Activated CD4-positive, alpha-beta T cell treated with anti-CD3 and anti-CD28 coated beads, Interleukin-2, amount 10 ng/mL, durations not matched to agents 7 days and 5 days (primary cell): ENCODE data around the gene FMN1. TPM values are rescaled to one million over a fixed set of nuclear protein-coding genes. Genes with fewer than 3 reads are reported as not detected.
A peak's percentile ranks its signal among the peaks of the same experiment; 100 is the strongest.

Experiments used
- CTCF ChIA-PET: fragments of 350-600 bp; sonication (Branson Sonifier 250); formaldehyde crosslinking; loops from one replicate; lab custom pipeline; 2021; ENCODE audit warnings: antibody characterized with exemption; lab: Charles Lee
- POLR2A ChIA-PET: fragments of 350-600 bp; sonication (Branson Sonifier 250); formaldehyde crosslinking; loops from one replicate; lab custom pipeline; 2021; ENCODE audit warnings: antibody characterized with exemption; lab: Charles Lee
- DNase-seq: peaks from one replicate; pipeline ENCODE4 v3.0.0-alpha.2; 2020
- H3K27ac Mint-ChIP-seq: one replicate; pipeline ENCODE4 v1.8.0; 2021; ENCODE audit warnings: mild to moderate bottlenecking, moderate library complexity, mixed read lengths
- H3K27me3 Mint-ChIP-seq: one replicate; pipeline ENCODE4 v1.8.0; 2021; ENCODE audit warnings: mixed read lengths
- H3K36me3 Mint-ChIP-seq: one replicate; pipeline ENCODE4 v1.8.0; 2021; ENCODE audit warnings: low read depth, mixed read lengths
- H3K4me1 Mint-ChIP-seq: one replicate; pipeline ENCODE4 v1.8.0; 2021; ENCODE audit warnings: mixed read lengths
- H3K4me3 Mint-ChIP-seq: one replicate; pipeline ENCODE4 v1.8.0; 2021; ENCODE audit warnings: mild to moderate bottlenecking, moderate library complexity, mixed read lengths
- H3K9me3 Mint-ChIP-seq: one replicate; pipeline ENCODE4 v1.8.0; 2021; ENCODE audit warnings: mixed read lengths
- total RNA-seq, 2 experiments: library from RNA; stranded (reverse); gene quantifications; one replicate each; pipeline ENCODE4 v1.2.3, GENCODE V29; 2021

Gene FMN1
- total RNA-seq, 2 experiments from 2014 or later = 0.04 to 0.12 TPM

- H3K9me3 Mint-ChIP-seq = peaks cover 18% of the 10 kb centered on the region
- POLR2A ChIA-PET = no interaction called here
These were observed 149.9 kb downstream of the FMN1 start for GRCh38 chr15:33044598-33044997.

GRCh38 chr15:33043636-33044035 lies 150.9 kb downstream of the FMN1 start:
- Mint-ChIP-seq H3K36me3 (no peaks in the 10 kb centered on the region), H3K4me3 (no peak overlapping the region), H3K27ac (no peak overlapping the region), H3K27me3 (no peaks in the 10 kb centered on the region), H3K4me1 (no peaks in the 10 kb centered on the region), H3K9me3 (peaks cover 17% of the 10 kb centered on the region)
- POLR2A ChIA-PET = no interaction called here
- CTCF ChIA-PET = no interaction called here
- no peak for DNase-seq

More at GRCh38 chr15:33044598-33044997, 149.9 kb downstream of the FMN1 start:
- H3K36me3 Mint-ChIP-seq = no peaks in the 10 kb centered on the region
- CTCF ChIA-PET = interaction anchor here (0.6 kb wide), 1 partner anchor 861 kb away, joined by 3 read pairs; no protein-coding TSS in a partner anchor
- no peak overlapping the region for H3K27ac Mint-ChIP-seq
- no peaks in the 10 kb centered on the region for H3K4me1 Mint-ChIP-seq
- DNase-seq = no peak
- no peak overlapping the region for H3K4me3 Mint-ChIP-seq
- H3K27me3 Mint-ChIP-seq = no peaks in the 10 kb centered on the region

- CTCF ChIA-PET = no interaction called here
- Mint-ChIP-seq H3K36me3 (no peaks in the 10 kb centered on the region), H3K27me3 (no peaks in the 10 kb centered on the region), H3K27ac (no peak overlapping the region), H3K4me1 (no peaks in the 10 kb centered on the region), H3K4me3 (no peak overlapping the region), H3K9me3 (peaks cover 5% of the 10 kb centered on the region)
- POLR2A ChIA-PET = no interaction called here
- DNase-seq = no peak
These were observed 154.0 kb downstream of the FMN1 start for GRCh38 chr15:33040496-33040895.

- no peaks in the 10 kb centered on the region for H3K4me1 Mint-ChIP-seq
- H3K27ac Mint-ChIP-seq = no peak overlapping the region
- H3K9me3 Mint-ChIP-seq = no peaks in the 10 kb centered on the region
- CTCF ChIA-PET = no interaction called here
- POLR2A ChIA-PET = no interaction called here
- H3K36me3 Mint-ChIP-seq = no peaks in the 10 kb centered on the region
- no peak for DNase-seq
- no peaks in the 10 kb centered on the region for H3K27me3 Mint-ChIP-seq
- H3K4me3 Mint-ChIP-seq = no peak overlapping the region
These were observed 159.9 kb downstream of the FMN1 start for GRCh38 chr15:33034588-33034987.

GRCh38 chr15:33032053-33032452 lies 162.5 kb downstream of the FMN1 start:
- no peaks in the 10 kb centered on the region for H3K36me3 Mint-ChIP-seq
- H3K4me1 Mint-ChIP-seq = no peaks in the 10 kb centered on the region
- H3K27me3 Mint-ChIP-seq = no peaks in the 10 kb centered on the region
- ChIA-PET CTCF (no interaction called here), POLR2A (no interaction called here)
- DNase-seq = no peak
- no peaks in the 10 kb centered on the region for H3K9me3 Mint-ChIP-seq
- no peak overlapping the region for H3K27ac Mint-ChIP-seq
- H3K4me3 Mint-ChIP-seq = no peak overlapping the region

GRCh38 chr15:33031324-33031821 lies 163.1 kb downstream of the FMN1 start:
- no peak overlapping the region for H3K4me3 Mint-ChIP-seq
- ChIA-PET CTCF (no interaction called here), POLR2A (no interaction called here)
- no peak overlapping the region for H3K27ac Mint-ChIP-seq
- no peaks in the 10 kb centered on the region for H3K27me3 Mint-ChIP-seq
- no peaks in the 10 kb centered on the region for H3K36me3 Mint-ChIP-seq
- no peaks in the 10 kb centered on the region for H3K9me3 Mint-ChIP-seq
- no peak for DNase-seq
- H3K4me1 Mint-ChIP-seq = no peaks in the 10 kb centered on the region

GRCh38 chr15:33030315-33030714 lies 164.2 kb downstream of the FMN1 start:
- Mint-ChIP-seq H3K4me3 (no peak overlapping the region), H3K36me3 (no peaks in the 10 kb centered on the region), H3K4me1 (no peaks in the 10 kb centered on the region), H3K9me3 (no peaks in the 10 kb centered on the region), H3K27ac (no peak overlapping the region), H3K27me3 (no peaks in the 10 kb centered on the region)
- ChIA-PET POLR2A (no interaction called here), CTCF (no interaction called here)
- no peak for DNase-seq

- Mint-ChIP-seq H3K4me3 (no peak overlapping the region), H3K36me3 (no peaks in the 10 kb centered on the region), H3K27me3 (no peaks in the 10 kb centered on the region), H3K9me3 (no peaks in the 10 kb centered on the region), H3K4me1 (no peaks in the 10 kb centered on the region), H3K27ac (no peak overlapping the region)
- ChIA-PET POLR2A (no interaction called here), CTCF (interaction anchor here (0.6 kb wide), 1 partner anchor 13 kb away, joined by 3 read pairs; no protein-coding TSS in a partner anchor)
- DNase-seq = no peak
These were observed 165.3 kb downstream of the FMN1 start for GRCh38 chr15:33029109-33029652.

GRCh38 chr15:33028495-33028894 lies 166.0 kb downstream of the FMN1 start:
- POLR2A ChIA-PET = no interaction called here
- no peaks in the 10 kb centered on the region for H3K4me1 Mint-ChIP-seq
- no peak overlapping the region for H3K4me3 Mint-ChIP-seq

GRCh38 chr15:33027306-33028035 lies 167.0 kb downstream of the FMN1 start:
- ChIA-PET POLR2A (no interaction called here), CTCF (no interaction called here)
- no peaks in the 10 kb centered on the region for H3K9me3 Mint-ChIP-seq
- DNase-seq = no peak
- H3K4me1 Mint-ChIP-seq = no peaks in the 10 kb centered on the region
- no peak overlapping the region for H3K4me3 Mint-ChIP-seq
- H3K36me3 Mint-ChIP-seq = no peaks in the 10 kb centered on the region
- no peak overlapping the region for H3K27ac Mint-ChIP-seq
- no peaks in the 10 kb centered on the region for H3K27me3 Mint-ChIP-seq

More at GRCh38 chr15:33028495-33028894, 166.0 kb downstream of the FMN1 start:
- no peaks in the 10 kb centered on the region for H3K36me3 Mint-ChIP-seq
- H3K27ac Mint-ChIP-seq = no peak overlapping the region
- H3K27me3 Mint-ChIP-seq = no peaks in the 10 kb centered on the region
- DNase-seq = no peak
- H3K9me3 Mint-ChIP-seq = no peaks in the 10 kb centered on the region
- CTCF ChIA-PET = no interaction called here

GRCh38 chr15:33026614-33027013 lies 167.9 kb downstream of the FMN1 start:
- no peaks in the 10 kb centered on the region for H3K4me1 Mint-ChIP-seq
- no peak overlapping the region for H3K27ac Mint-ChIP-seq
- no peaks in the 10 kb centered on the region for H3K36me3 Mint-ChIP-seq
- ChIA-PET POLR2A (interaction anchor here (0.7 kb wide), 1 partner anchor 115 kb away, joined by 3 read pairs; no protein-coding TSS in a partner anchor), CTCF (no interaction called here)
- H3K9me3 Mint-ChIP-seq = no peaks in the 10 kb centered on the region
- H3K4me3 Mint-ChIP-seq = no peak overlapping the region
- no peak for DNase-seq
- H3K27me3 Mint-ChIP-seq = no peaks in the 10 kb centered on the region

GRCh38 chr15:33022629-33023028 lies 171.9 kb downstream of the FMN1 start:
- Mint-ChIP-seq H3K27ac (no peak overlapping the region), H3K27me3 (no peaks in the 10 kb centered on the region), H3K36me3 (no peaks in the 10 kb centered on the region), H3K4me1 (no peaks in the 10 kb centered on the region), H3K9me3 (no peaks in the 10 kb centered on the region), H3K4me3 (no peak overlapping the region)
- CTCF ChIA-PET = no interaction called here
- POLR2A ChIA-PET = no interaction called here
- no peak for DNase-seq

- H3K36me3 Mint-ChIP-seq = no peaks in the 10 kb centered on the region
- CTCF ChIA-PET = no interaction called here
- no peaks in the 10 kb centered on the region for H3K27me3 Mint-ChIP-seq
- DNase-seq = peak; percentile 13
- POLR2A ChIA-PET = no interaction called here
- H3K4me3 Mint-ChIP-seq = no peak overlapping the region
- no peak overlapping the region for H3K27ac Mint-ChIP-seq
- no peaks in the 10 kb centered on the region for H3K9me3 Mint-ChIP-seq
- no peaks in the 10 kb centered on the region for H3K4me1 Mint-ChIP-seq
These were observed 172.6 kb downstream of the FMN1 start for GRCh38 chr15:33021806-33022389.
